ENCODE results near the gene DNMBP. TPM values are rescaled to one million over a fixed set of nuclear protein-coding genes. Genes with fewer than 3 reads are reported as not detected.
"Not testable (repeated sequence)": the region's sequence is repeated elsewhere in the genome, so short reads cannot be mapped to it uniquely, and the experiment has no call there.

DNMBP gene
- total RNA-seq, 2 experiments from 2014 or later: 2.2 to 2.3 TPM

GRCh38 chr10:99994801-99995200, 14.9 kb downstream of the DNMBP start:
- Histone ChIP-seq H3K36me3 (ENCODE audit: insufficient read depth, low read length) (no peaks in the 10 kb centered on the region), H3K4me1 (ENCODE audit: insufficient read depth, low read length) (peaks cover 6% of the 10 kb centered on the region), H3K9me3 (ENCODE audit: control insufficient read depth in 1 of 2, insufficient read depth in 1 of 2, low read length in 2 of 2) (no peaks in the 10 kb centered on the region), H3K27ac (ENCODE audit: low read depth in 1 of 2, low read length in 2 of 2) (no peak overlapping the region), H3K27me3 (ENCODE audit: control insufficient read depth in 1 of 2, insufficient read depth in 2 of 2, low read length in 2 of 2) (no peaks in the 10 kb centered on the region), H3K4me3 (ENCODE audit: low read length) (no peak overlapping the region)
- intact Hi-C loops (cut with DNase I, micrococcal nuclease): no loop called here
- no peaks in the 10 kb centered on the region for H3K27me3 Mint-ChIP-seq
- ATAC-seq (ENCODE audit: poor library complexity) (no peak), DNase-seq (no peak)
- no peak for TF ChIP-seq CTCF (IDR thresholded peaks at IDR 0.05)
- H3K9me3 Mint-ChIP-seq: no peaks in the 10 kb centered on the region
- H3K36me3 Mint-ChIP-seq (ENCODE audit: low read depth): no peaks in the 10 kb centered on the region
- no peak overlapping the region for H3K4me3 Mint-ChIP-seq
- POLR2A ChIA-PET: no interaction called here
- H3K27ac Mint-ChIP-seq: no peak overlapping the region
- CTCF ChIA-PET: interaction anchor here (1.0 to 2.1 kb wide), 2 partner anchors 11 to 15 kb away, joined by 3 to 11 read pairs; partner anchors contain the start of gene DNMBP
- peaks cover 14% of the 10 kb centered on the region for H3K4me1 Mint-ChIP-seq (ENCODE audit: low read depth)

GRCh38 chr10:99993701-99994689, 15.8 kb downstream of the DNMBP start:
- Histone ChIP-seq H3K9me3 (ENCODE audit: control insufficient read depth in 1 of 2, insufficient read depth in 1 of 2, low read length in 2 of 2) (no peaks in the 10 kb centered on the region), H3K27ac (ENCODE audit: low read depth in 1 of 2, low read length in 2 of 2) (peak overlapping the region in 1 of 2 donors; percentile 25), H3K4me1 (ENCODE audit: insufficient read depth, low read length) (peaks cover 6% of the 10 kb centered on the region), H3K36me3 (ENCODE audit: insufficient read depth, low read length) (no peaks in the 10 kb centered on the region), H3K27me3 (ENCODE audit: control insufficient read depth in 1 of 2, insufficient read depth in 2 of 2, low read length in 2 of 2) (no peaks in the 10 kb centered on the region), H3K4me3 (ENCODE audit: low read length) (no peak overlapping the region)
- peak; percentile 91 for ATAC-seq (ENCODE audit: poor library complexity)
- no peaks in the 10 kb centered on the region for H3K36me3 Mint-ChIP-seq (ENCODE audit: low read depth)
- intact Hi-C loops (cut with DNase I, micrococcal nuclease): no loop called here
- no peak for TF ChIP-seq CTCF (IDR thresholded peaks at IDR 0.05)
- ChIA-PET CTCF (interaction anchor here (1.0 to 2.1 kb wide), 2 partner anchors 12 to 16 kb away, joined by 3 to 11 read pairs; partner anchors contain the start of gene DNMBP), POLR2A (no interaction called here)
- peaks cover 14% of the 10 kb centered on the region for H3K4me1 Mint-ChIP-seq (ENCODE audit: low read depth)
- DNase-seq: peak in 11 of 14 experiments; percentile 11 to 81 (median 39)
- peak overlapping the region; percentile 52 for H3K27ac Mint-ChIP-seq
- H3K27me3 Mint-ChIP-seq: no peaks in the 10 kb centered on the region
- H3K9me3 Mint-ChIP-seq: no peaks in the 10 kb centered on the region
- no peak overlapping the region for H3K4me3 Mint-ChIP-seq

GRCh38 chr10:99985637-99986036, 24.1 kb downstream of the DNMBP start:
- H3K27ac ChIP-seq (ENCODE audit: low read depth in 1 of 2, low read length in 2 of 2); H3K36me3 Mint-ChIP-seq (ENCODE audit: low read depth); H3K27me3 ChIP-seq (ENCODE audit: control insufficient read depth in 1 of 2, insufficient read depth in 2 of 2, low read length in 2 of 2); DNase-seq; H3K9me3 Mint-ChIP-seq; intact Hi-C loops (cut with DNase I, micrococcal nuclease); H3K4me1 ChIP-seq (ENCODE audit: insufficient read depth, low read length); ATAC-seq (ENCODE audit: poor library complexity); H3K4me3 ChIP-seq (ENCODE audit: low read length); H3K27me3 Mint-ChIP-seq; H3K9me3 ChIP-seq (ENCODE audit: control insufficient read depth in 1 of 2, insufficient read depth in 1 of 2, low read length in 2 of 2); H3K4me1 Mint-ChIP-seq (ENCODE audit: low read depth); H3K4me3 Mint-ChIP-seq; POLR2A ChIA-PET; H3K36me3 ChIP-seq (ENCODE audit: insufficient read depth, low read length); H3K27ac Mint-ChIP-seq: not testable (repeated sequence)
- CTCF ChIA-PET: interaction anchor here (1.1 kb wide), 1 partner anchor 20 kb away, joined by 3 read pairs; no protein-coding TSS in a partner anchor
